Measurements from ENCODE around the gene TNFRSF1A.

DNA sequence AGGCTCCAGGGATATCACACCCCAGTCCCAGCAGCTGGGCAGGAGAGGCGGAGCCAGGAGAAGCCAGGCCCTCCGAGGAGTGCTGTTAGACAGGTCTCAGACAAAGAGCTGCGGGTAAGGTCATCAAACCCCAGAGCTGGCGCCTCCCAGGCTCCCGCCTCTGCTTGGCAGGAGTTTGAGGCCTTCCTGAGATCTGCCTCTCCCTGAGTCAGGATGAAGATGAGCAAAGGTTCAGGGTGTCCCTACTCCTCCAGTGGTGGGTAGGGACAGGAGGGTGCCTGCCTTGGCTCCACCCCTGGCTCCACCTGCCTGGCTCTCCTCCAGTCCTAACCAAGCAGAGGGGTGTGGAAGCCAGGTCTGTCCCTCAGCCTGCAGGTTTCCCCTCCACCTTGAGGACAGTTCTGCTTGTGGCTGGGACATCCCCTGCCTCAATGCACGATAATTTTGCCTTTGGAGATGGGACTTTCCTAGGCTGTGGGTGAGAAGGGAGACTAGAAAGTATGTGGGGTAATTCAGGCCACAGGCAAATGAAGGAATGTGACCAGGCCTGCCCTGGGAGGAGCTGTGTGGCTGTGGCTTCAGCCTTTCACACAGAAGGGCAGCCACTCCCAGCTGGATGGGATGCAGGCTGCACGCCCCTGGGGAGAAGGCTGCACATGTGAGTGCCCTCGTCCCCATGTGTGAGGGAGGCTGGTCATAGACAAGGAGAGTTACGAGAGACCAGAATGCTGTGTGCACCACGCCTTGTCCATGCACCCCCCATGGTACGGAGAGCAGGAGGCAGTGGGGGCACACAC, 29.1 kb downstream of the TNFRSF1A start:
- TF ChIP-seq, protein P1, sequence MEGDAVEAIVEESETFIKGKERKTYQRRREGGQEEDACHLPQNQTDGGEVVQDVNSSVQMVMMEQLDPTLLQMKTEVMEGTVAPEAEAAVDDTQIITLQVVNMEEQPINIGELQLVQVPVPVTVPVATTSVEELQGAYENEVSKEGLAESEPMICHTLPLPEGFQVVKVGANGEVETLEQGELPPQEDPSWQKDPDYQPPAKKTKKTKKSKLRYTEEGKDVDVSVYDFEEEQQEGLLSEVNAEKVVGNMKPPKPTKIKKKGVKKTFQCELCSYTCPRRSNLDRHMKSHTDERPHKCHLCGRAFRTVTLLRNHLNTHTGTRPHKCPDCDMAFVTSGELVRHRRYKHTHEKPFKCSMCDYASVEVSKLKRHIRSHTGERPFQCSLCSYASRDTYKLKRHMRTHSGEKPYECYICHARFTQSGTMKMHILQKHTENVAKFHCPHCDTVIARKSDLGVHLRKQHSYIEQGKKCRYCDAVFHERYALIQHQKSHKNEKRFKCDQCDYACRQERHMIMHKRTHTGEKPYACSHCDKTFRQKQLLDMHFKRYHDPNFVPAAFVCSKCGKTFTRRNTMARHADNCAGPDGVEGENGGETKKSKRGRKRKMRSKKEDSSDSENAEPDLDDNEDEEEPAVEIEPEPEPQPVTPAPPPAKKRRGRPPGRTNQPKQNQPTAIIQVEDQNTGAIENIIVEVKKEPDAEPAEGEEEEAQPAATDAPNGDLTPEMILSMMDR (IDR thresholded peaks at IDR 0.05) = no peak
- TF ChIP-seq POLR2A (IDR thresholded peaks at IDR 0.05; ENCODE audit: low read length) = no peak
